Fibroblast of skin of left quadriceps (primary cell): ENCODE results near the gene LRCOL1.

Source experiments
- DNase-seq, 2 experiments: peaks; one replicate each; pipeline ENCODE4 v3.0.0-alpha.2; 2013; ENCODE audit warnings: low read depth in 2 of 2

The LRCOL1 gene

GRCh38 chr12:132610051-132610759, at the start of gene LRCOL1:
LRCOL1 (minus strand) TSS chr12:132610582; CDS start chr12:132606251, 4,331 bp downstream.
- DNase-seq: peak; percentile 41 to 45

- DNase-seq: no peak
Observed at GRCh38 chr12:132660052-132660451, 49.7 kb upstream of the LRCOL1 start.

GRCh38 chr12:132659146-132659545, 48.8 kb upstream of the LRCOL1 start:
- DNase-seq: no peak

GRCh38 chr12:132658149-132658894, 47.9 kb upstream of the LRCOL1 start:
- no peak for DNase-seq

- DNase-seq: no peak
Observed at GRCh38 chr12:132657004-132657727, 46.8 kb upstream of the LRCOL1 start.

GRCh38 chr12:132653567-132654290, 43.3 kb upstream of the LRCOL1 start:
- DNase-seq: no peak

GRCh38 chr12:132651444-132652100, 41.2 kb upstream of the LRCOL1 start:
- no peak for DNase-seq

- DNase-seq: no peak
Observed at GRCh38 chr12:132649226-132649945, 39.0 kb upstream of the LRCOL1 start.

GRCh38 chr12:132648616-132649225, 38.3 kb upstream of the LRCOL1 start:
- no peak for DNase-seq

- DNase-seq: no peak
Observed at GRCh38 chr12:132647858-132648257, 37.5 kb upstream of the LRCOL1 start.

- DNase-seq: no peak
Observed at GRCh38 chr12:132646850-132647249, 36.5 kb upstream of the LRCOL1 start.

- no peak for DNase-seq
Observed at GRCh38 chr12:132642846-132643835, 32.8 kb upstream of the LRCOL1 start.

- no peak for DNase-seq
Observed at GRCh38 chr12:132641811-132642650, 31.6 kb upstream of the LRCOL1 start.

GRCh38 chr12:132640936-132641335, 30.6 kb upstream of the LRCOL1 start:
- DNase-seq: no peak

- DNase-seq: no peak
Observed at GRCh38 chr12:132639956-132640520, 29.7 kb upstream of the LRCOL1 start.

- DNase-seq: peak; percentile 8 to 9
Observed at GRCh38 chr12:132638541-132639408, 28.4 kb upstream of the LRCOL1 start.

GRCh38 chr12:132637811-132638210, 27.4 kb upstream of the LRCOL1 start:
- DNase-seq: no peak
